Activated CD8-positive, alpha-beta memory T cell treated with anti-CD3 and anti-CD28 coated beads, Interleukin-2, amount 50 U/mL, for 4 hours (primary cell): ENCODE data around the gene PIEZO2.
"Not testable (repeated sequence)": the region's sequence is repeated elsewhere in the genome, so short reads cannot be mapped to it uniquely, and the experiment has no call there.

ENCODE experiments used
- DNase-seq: peaks from one replicate; pipeline ENCODE4 v3.0.0-alpha.2; 2020

Gene PIEZO2

DNA sequence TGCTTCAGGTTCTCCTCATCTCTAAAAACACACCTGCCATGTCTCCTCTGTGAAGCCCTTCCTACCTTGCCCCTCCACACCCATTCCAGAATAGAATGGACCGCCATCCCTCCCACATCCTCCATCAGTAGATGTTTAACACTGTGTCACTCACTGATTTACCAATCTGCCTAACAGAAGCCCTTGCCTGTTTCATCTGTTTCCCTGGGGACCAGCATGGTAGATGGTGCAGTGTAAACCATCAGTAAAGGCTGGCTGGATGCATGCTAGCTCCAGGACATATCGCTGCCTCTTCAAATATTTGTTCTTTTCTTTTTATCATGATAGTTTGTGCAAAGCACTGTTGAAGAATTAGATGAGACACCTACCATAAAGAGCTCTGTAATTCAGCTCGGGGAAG is 271.4 kb downstream of the PIEZO2 start:
- no peak for DNase-seq

DNA sequence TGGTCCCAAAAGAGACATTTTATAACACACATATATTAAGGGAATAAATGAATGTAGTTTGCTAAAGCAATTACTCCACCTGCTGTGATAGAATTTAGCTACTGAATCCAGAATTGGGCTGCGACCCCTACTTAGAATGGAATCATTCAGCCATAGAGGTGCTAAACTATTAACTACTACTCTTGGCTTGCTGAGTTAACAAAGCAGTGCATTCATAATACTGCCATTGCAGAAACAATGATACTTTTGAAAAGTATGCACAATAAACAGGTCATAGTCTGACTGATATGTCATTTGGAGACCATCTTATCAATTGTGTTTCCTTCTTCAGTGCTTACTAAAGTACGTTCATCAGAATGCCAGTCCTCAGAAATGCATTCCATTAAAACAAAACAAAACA is 273.6 kb downstream of the PIEZO2 start:
- no peak for DNase-seq

DNA sequence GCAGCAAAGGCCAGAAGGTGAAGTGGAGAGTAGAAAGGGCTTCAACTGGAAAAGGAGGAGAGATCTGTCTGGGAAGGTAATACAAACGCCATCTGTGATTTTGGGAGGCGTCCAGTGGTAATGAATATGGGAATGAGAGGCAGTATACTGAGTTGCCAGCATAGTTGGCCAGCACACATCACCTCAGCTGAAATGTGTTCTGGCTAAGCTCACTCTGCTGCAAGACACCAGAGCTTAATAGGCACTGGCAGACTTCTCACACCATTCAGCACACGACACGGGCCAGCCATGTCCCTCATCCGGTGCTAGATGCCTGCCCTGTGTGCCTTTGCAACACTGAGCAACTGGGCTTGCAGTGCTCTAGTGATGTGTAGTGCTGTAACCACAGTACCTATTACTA is 277.1 kb downstream of the PIEZO2 start:
- DNase-seq, result no peak

DNA sequence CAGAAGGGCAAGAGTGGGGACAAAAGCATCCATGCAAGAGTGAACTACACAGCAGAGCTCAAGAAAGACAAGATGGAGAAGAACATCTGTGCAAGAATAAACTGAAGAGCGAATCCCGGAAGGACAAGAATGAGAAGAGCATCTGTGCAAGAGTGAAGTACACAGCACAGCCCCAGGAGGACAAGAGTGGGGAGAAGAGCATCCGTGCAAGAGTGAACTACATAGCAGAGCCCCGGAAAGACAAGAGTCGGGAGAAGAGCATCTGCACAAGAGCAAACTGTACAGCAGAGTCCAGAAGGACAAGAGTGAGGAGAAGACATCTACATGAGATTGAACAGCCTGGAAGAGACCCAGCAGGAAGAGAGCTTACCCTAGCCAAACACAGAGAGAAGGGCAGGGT is 284.6 kb downstream of the PIEZO2 start:
- DNase-seq, result no peak

DNA sequence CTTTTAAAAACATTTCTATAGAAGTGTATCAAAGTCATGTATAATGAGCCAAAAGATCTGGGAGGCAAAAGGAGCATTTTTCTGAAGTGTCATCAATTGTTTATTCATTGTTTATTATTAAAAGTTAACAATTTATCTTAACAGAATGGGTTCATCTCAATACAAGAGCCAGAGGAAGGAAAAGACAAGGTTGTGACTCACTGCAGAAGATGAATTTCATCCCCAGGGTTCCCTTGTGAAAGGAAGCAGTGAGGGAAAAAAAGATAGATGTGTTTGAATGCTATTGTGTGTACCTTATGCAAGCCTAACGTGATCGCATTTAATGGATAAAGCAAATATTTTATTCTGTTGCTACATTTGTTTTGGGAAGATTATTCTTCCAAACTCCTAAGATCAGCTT is 286.3 kb downstream of the PIEZO2 start:
- no peak for DNase-seq

DNA sequence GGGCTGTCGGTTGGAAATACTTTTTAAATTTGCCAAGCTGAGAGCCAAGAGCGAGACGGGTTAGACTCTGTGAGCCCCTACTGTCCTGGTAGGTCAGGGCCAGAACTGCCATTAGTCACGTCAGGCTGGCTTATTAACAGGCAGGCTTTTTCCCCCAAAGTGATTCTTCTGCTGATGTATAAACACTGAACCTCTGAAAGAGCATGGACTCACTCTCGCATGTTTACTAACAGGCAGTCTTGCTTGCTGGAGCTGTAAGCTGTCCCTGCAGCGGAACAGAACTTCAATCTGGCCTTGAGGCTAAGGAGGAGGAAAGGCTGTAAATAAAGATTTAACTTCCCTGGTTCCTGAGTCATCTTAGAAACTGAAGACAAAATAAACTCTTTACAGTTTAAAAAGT is 288.4 kb downstream of the PIEZO2 start:
- no peak for DNase-seq

DNA sequence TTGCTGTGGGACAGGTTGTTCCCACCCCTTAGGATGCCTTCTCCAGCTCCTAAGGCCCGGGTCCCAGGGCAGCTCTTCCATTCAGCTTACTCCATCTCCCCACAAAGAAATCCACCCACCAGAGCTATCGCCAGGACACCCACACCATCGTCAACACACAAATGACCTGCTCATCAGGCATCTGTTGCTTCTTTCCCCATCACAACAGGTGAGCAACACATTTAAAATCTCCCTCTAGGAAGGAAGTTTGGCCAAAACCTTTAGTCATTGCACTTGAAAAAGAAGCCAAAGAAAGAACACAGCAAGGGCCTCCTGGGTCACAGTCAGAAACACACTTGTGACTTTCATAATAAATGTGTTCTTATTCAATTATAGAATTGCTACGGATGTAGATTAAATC is 289.0 kb downstream of the PIEZO2 start:
- DNase-seq, result no peak

DNA sequence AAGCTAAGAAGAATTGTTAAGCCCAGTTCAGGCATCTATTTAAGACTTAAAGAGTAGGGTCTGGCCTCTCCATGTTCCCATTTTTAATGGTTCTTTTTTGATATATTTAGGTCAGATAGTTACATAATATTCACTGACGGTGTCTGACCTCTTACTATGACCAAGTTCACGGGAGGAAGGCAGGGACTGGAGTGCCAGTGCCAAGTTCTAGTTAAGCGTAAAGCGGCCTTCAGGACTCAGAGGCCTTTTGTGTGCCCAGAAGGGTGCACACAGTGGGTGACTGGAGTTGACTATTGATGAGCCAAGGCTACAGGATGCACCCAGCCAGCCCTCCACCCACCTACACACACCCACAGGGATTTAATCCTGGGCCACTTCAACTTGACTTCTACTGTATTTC is 290.9 kb downstream of the PIEZO2 start:
- DNase-seq, result no peak

DNA sequence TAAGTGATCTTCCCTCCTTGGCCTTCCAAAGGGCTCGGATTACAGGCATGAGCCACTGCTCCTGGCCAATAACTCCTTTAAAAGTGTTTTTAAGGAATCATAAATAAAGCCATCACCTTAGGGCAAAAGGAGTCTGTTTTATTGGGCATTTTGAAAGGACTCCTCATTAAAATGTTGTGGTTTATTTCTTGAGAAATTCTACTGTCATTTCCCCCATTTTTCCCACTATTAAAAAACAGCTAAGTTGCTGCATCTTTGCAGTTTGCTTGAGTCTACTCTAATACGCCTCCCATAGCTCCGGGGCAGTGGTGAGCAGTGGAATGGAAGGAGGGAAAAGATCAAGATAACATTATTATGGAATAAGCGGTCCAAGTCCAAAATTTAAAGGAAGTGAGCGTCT is 293.2 kb downstream of the PIEZO2 start:
- DNase-seq, result no peak

DNA sequence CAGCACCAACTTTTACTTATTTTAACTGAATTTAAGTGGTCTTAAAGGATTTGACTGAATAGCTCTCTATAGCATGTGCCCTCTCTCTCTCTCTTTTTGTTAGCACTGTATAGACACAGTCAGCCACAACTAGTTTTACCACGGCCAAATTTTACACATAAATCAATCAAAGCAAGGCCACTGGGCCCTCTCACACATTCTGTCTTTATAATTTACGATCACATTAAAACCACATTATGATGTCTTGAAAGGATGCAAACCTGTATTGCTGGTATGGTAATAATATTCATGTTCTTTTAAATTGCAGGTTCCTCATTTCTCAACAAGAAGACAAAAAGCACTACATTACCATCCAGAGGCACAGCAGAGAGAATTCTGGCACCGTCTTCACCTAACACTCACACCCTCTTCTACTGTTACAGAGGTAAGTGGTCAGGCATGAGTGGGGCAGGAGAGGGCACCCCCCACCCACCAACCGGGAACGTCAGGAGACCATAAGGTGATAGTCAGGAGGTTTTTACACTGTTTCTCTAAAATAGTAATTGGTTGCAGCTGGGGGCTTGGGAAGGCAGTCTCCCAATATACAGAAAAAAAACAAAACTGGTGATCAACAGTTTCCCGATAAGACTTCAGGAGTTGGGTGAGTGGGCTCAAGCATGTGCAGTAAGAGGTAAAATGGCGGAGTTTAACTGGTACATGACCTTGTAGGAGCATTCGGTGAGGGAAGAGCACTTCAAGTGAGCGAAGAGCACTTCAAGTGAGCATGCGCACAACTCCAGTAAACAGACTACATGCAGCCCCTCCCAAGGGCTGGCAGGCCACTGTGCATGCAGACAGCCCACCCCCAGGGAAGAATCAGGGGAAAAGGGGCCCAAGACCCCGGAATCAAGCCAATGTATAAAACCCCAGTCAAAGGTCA is 296.7 kb downstream of the PIEZO2 start:
- no peak for DNase-seq

DNA sequence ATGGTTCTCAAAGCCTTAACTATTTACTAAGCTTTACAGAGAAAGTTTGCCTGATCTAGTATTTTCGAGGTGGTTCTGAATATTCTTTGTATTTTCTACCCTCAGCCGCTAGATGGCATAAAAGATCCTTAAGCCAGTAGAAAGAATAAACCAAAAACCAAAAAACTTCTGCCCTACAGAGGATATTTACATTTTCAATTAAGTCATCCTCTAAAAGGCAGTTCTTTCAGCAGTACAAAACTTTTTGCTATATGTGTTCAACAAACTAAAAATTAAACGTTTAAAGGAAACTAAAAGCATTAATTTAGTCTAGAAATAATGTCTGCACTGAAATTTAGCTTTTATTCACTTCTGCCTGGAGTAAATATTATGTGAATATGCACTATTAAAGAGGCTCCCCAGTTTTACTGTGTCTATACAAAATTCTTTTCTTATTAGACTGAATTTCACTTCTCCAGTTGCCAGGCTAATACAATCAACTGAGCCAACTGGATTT is 297.5 kb downstream of the PIEZO2 start:
- no peak for DNase-seq

DNA sequence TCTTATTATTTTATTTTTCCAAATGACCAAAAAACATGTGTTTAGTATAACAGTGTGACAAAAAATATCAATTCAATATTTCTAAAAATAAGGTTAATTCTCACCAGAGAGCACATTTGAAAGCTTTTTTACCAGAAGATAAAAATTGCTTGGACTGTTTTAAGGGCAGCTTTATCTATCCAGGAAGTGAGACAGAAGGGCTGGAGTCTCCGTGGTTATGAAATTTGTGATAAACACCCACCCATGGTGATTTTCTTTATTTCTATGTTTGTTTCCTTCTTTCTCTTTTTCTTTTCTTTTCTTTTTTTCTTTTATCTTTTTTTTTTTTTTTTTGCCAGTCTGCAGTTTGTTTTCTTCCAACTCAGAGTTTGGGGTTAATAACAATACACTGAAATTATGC is 298.5 kb downstream of the PIEZO2 start:
- DNase-seq, result no peak

DNA sequence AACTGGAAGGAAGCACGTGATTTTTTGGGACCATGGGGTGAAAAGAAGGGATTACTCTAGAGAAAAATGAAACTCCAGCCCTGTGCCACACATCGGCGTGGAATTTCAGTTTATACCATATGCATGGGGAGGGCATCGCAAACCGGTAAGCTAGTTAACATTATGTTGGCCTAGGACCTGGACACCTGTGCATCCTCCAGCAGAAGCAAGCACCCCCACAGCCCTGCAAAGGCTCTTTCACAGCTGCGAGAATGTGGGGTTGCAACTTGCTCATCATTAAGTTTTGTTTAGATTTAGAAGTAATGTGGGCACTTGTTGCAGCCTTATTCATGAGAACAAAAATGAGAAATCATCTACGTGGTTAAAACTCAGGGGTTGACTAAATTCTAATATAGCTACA is 299.2 kb downstream of the PIEZO2 start:
- no peak for DNase-seq

DNA sequence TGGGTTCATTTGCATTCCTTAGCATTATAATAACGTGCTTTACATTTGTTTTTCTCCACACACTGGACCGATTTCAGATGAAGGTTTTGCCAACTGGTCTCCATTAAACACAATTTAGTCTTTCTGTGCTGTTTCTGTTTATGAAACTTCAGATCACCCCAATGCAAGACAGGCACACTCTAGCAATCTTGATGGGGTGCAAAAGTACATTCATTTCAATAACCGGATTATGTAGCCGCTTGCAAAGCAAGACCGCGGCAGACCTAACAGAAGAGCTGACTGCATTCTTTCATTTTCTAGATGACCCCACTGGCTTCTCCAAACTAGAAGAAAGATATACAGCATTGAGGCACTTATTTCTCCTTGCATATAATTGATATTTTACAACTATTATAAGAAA is 301.5 kb downstream of the PIEZO2 start:
- no peak for DNase-seq

DNA sequence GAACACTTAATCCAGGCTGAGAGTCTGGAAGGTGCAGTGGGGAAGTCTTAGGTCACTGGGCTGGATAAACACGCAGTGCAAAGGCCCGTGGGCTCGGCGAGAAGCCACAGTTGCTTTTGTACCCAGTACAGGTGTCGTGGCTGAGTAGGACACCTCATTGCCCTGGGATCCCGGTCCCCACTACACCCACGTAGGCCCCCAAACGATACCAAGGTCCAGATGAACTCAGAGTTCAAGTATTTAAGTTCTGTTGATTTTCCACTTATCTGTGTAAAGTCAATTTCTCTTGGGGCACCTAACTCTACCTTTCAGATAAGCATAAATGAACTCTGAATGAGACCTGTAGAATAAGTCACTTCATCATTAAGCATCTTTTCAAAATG is 302.0 kb downstream of the PIEZO2 start:
- no peak for DNase-seq

DNA sequence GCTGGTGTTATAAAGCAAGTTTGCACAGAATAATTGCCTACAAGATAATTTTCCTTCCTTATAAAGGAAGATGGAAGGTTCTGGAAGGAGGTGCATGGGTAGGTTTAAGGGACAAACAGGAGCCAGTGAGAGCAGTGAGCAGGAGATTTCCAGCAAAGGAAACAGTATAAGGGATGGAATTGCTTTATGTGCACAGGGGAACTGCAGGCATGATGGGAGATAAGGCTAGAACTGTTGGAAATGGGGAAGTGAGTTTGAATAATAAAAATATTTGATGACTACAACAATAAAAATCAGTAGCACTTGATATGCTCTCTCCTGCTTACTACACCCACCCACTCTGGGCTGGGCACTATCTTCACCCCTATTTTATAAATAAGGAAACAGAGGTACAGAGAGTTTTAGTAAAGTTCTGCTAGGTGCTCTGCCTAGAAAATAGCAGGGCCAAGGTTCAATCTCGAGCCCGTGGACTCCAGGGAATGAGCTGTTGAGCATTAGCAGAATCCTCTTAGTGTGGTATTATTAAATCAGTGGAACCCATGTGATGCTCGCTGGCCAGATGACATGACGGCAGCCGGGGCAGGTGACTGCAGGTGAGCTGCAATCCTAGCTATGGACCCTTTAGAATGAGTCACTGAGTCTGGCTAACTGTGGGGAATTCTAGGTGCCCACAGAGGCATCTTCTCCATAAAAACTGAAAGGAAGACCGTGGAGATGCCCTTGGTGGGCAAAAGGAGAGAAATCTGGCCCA is 302.5 kb downstream of the PIEZO2 start:
- no peak for DNase-seq

DNA sequence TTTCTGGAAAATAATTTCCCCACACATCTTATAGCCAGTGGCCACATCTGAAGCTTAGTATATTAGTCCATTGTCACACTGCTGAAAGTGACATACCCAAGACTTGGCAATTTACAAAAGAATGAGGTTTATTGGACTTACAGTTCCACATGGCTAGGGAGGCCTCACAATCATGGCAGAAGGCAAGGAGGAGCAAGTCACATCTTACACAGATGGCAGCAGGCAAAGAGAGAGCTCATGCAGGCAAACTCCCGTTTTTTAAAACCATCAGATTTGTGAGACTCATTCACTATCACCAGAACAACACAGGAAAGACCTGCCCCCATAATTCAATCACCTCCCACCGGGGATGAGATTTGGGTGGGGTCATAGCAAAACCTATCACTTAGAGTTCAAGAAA is 303.3 kb downstream of the PIEZO2 start:
- DNase-seq, result not testable (repeated sequence)

DNA sequence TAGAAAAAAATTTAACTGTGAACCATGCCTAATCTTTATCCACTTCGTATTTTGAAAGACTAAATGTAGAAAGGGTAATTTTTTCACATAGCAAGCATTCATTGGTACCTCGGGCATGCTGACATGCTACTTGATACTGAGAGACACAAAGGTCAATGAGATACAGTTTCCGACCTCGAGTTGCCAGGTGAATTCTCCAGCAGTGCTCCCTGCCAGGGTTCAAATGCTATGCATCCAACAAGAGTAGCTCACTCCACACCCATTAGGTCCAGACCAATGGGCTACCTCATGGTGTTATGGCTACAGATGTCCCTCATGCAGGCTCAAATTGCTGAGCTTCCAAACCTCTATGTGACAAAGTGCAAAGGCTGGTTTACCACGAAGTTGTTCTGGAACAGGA is 305.8 kb downstream of the PIEZO2 start:
- DNase-seq, result no peak

DNA sequence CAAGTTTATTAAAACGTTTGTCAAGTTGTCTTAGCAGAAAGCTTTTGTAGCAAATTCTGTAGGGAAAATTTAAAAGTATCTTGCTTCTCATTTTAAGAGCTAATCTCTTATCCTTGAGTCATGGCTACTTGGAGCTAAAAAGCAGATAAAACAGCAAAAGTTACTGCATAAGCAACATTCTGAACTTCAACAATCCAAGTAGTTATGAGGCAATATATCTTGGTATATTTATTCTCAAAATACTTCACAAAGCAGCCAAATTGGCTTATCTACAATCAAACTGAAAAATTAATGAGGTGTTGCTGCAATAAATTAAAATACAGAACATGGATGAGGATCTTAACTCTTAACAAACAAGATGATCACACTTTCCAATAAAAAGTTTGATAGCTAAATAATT is 306.5 kb downstream of the PIEZO2 start:
- DNase-seq, result no peak

DNA sequence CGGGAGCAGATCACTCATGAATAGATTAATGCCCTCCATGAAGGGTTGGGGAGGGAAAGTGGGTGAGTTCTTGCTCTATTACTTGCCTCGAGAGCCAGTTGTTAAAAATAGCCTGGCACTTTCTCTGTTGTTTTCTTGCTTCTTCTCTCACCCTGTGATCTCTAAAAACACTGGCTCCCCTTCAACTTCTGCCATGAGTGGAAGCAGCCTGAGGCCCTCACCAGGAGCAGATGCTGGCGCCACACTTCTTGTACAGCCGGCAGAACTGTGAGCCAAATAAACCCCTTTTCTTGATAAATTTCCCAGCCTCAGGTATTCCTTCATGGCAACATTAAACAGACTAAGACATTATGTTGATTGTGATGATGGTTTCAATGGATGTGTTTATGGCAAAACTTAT is 307.0 kb downstream of the PIEZO2 start:
- no peak for DNase-seq

DNA sequence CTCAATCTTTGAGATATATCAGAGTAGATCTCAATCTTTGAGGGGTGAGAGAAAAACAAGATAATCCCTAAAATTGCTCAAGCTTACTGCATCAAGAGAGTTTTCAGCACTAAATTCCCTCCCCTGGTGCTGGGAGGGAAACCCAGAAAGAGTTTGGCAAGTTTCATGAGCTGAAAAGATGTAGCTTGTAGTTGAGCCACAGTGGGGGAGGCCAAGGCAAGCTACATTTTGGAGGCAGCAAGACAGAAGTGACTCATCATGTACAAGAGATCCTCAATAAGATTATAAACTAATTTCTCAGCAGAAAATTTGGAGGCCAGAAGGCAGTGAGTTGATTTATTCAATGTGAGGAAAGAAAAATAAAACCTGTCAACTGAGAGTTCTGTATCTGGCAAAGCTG is 308.2 kb downstream of the PIEZO2 start:
- DNase-seq, result no peak

DNA sequence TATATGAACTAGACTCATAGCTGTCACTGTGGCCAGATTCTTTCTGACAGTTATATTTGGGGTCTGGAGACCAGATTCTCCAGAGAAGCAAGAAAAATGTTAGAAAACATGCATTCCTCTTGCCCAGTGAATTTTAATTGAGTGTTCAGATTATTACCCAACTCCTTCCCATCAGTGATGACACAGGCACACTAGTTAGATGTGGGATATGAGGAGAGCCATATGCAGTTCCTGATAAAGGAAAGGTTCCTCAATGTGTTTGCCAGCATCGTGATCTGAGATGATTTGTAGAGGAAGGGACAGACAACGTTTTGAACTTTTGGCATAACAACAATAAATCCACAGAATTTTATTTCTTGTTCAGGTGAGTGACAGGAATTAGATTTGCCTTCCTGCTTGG is 308.6 kb downstream of the PIEZO2 start:
- DNase-seq, result no peak

DNA sequence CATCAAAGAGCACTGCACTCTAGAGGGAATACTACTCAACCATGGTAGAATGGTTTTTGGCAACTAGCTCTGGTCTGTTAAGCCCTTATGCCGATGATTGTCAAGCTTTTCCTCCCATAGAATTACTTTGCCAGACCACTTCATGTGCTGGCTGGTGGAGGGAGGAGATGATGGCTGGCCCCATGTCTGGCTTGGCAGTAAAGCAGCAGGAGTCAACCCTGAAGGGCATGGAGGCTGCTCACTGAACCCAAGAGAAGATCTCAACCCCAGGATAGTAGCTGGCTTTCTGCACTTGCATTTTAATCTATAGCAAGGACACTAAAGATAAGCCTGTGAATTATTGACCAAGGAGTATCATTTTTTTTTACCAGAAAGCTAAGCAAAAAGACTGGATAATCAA is 309.9 kb downstream of the PIEZO2 start:
- no peak for DNase-seq

DNA sequence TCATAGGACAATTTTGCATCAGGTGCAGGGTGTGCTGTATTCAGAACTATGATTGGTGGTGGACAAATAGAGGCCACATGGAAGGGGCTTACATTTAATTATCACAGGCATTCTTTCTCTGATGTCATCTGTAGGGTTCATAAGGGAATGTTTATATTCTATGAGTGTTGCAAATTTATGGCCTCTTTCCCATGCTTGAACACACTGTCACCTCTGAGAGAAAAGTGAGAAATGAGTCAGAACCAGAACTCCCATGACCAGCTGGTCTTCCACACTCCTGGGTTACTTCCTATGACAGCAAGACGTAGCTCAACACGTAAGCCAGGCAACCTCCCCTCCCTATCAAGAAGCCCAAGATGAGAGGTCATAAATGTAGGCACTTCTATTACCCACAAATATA is 310.8 kb downstream of the PIEZO2 start:
- no peak for DNase-seq
